Limb (tissue), 2 donors: ENCODE results near the gene SELENOM.

Source experiments
- DNase-seq, 2 donors: peaks; one replicate each; pipeline ENCODE4 v3.0.0-alpha.2; 2016; ENCODE audit errors: extremely low spot score in 2 of 2

The SELENOM gene

DNA sequence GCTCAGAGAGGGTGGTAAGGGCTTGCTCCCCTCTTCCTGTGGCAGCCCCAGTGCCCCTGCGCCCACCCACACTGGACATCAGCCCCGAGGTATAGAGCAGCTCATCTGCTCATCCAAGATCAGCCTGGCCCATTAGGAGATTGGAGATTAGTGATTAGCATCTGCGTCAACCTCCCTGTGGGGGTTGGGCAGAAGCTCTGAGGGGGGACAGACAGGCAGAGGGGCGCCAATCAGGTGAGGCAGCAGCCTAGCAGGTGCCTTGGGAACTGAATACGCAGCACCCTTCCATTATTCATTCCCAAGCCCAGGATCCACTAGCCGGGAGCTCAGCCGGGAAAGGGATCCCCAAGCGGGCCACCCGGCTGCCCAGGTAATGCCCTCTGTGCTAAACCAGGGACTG, 15.2 kb downstream of the SELENOM start:
- no peak for DNase-seq

DNA sequence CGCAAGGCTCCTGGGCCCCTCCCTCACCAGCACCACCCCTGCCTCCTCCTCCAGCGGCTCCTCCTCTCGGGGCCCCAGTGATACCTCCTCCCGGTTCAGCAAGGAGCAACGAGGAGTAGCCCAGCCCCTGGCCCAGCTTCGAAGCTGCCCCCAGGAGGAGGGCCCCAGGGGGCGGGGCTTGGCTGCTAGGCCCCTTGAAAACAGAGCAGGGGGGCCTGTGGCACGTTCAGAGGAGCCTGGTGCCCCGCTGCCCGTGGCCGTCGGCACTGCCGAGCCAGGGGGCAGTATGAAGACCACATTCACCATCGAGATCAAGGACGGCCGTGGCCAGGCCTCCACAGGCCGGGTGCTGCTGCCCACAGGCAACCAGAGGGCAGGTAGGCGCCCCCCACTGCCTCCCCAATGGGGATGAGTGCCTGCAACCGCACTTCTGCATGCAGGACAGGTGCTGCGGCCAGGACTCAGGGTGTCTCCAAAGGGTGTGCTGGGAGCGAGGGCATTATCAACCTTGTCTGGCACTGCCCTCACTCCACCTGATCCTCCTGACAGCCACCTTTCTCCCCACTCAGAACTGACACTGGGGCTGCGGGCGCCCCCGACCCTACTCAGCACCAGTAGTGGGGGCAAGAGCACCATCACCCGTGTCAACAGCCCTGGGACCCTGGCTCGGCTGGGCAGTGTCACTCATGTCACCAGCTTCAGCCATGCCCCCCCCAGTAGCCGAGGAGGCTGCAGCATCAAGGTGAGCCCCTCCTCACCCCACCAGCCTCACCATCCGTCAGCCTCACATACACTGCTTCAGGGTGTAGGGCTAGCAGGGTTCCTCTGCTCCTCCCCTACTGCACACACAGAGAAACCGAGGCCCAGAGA, 16.0 kb downstream of the SELENOM start:
- no peak for DNase-seq

DNA sequence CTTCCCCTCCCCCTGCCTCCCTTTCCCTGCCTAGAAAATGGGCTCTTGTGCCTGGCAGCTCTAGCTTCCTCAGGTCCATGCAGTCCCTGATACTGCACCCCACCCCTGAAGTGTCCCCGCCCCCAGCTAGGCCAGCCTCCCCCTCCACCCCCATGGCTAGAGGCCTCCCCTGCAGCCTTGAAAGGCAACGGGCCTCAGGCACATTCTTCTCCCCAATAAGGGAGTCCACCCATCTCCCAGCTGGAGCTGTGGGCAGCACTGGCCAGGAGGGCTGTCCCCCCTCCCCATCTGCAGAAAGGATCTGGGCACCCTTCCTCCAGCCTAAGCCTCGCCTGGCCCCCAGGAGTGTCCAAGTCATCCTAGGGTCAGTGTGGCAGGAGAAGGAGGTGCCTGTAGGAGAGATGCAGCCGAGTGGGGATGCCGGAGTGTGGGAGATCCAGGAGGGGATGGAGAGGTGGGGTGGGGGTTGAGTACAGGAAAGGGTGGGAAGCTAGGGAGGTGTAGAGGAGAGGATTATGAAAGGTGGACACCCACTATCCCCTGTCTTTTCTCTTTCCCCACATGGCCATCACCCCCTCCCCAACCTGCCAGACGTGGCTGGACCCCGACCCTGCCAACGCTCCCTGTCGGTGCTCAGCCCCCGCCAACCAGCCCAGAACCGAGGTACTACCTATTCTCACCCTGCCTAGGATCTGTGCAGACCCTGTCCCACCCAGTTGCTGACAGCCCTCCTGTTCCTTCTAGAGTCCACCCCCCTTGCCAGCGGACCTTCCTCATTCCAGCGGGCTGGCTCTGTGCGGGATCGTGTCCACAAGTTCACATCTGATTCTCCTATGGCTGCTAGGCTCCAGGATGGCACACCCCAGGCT, 16.9 kb downstream of the SELENOM start:
- DNase-seq, result no peak

DNA sequence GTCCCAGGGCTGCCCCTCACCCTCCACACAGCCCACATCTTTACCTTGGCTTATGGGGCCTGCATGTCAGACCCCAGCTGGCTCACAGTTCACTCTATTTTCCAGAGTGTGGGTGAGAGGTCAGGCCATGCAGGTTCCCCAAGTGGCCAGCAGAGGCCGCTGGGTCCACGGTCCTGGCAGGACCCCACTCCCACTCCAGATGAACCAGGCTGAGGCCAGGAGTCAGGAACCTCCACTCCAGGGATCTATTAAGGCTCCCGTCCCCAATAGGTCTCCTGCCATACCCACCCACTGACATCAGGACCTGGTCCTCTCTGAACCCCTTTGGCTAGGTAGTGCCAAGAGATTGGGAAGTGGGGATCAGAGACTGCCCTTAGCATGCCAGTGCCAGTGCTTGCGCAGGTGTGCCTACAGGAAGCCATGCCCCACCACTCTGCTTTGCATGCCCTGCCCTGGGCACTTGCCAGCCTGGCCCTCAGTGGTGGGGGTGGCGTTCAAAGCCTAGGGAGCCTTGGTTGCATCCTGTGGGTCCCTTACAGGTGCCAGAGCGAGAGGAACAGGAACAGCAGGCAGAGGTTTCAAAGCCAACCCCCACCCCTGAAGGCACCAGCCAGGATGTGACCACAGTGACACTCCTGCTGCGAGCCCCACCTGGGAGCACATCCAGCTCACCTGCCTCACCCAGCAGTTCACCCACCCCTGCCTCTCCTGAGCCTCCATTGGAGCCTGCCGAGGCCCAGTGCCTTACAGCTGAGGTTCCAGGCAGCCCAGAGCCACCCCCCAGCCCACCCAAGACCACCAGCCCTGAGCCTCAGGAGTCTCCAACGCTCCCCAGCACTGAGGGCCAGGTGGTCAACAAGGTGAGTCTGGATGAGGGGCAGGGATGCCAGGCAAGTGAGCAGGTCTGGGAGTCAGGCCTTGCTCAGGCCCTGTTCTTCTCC, 17.9 kb downstream of the SELENOM start:
- no peak for DNase-seq

DNA sequence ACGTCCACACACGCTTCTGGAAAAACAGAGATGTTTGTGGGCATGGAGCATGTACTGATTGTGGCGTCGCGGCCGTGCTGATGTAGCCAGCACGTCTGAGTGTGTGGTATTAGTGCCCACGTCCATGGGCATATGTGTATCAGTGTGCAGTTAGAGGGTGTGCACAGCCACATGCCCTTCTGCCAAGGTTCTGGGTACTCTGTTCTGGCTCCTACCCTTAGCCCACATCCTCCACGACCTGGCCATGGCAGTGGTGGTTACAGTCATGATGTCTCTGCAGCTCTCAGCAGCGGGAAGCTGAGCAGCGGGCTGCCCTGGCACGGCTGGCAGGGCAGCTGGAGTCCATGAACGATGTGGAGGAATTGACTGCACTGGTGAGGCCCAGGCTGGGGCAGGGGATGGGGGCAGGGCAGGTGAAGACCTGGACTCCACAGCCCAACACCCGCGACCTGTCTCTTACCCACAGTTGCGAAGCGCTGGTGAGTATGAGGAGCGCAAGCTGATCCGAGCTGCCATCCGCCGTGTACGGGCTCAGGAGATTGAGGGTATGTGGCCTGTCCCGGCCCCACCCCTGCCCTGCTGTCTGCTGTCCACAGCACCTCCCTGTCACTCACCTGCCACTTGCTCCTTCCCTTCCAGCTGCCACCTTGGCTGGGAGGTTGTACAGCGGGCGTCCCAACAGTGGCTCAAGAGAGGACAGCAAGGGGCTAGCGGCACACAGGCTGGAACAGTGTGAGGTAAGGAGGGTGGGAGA, 19.0 kb downstream of the SELENOM start:
- no peak for DNase-seq

DNA sequence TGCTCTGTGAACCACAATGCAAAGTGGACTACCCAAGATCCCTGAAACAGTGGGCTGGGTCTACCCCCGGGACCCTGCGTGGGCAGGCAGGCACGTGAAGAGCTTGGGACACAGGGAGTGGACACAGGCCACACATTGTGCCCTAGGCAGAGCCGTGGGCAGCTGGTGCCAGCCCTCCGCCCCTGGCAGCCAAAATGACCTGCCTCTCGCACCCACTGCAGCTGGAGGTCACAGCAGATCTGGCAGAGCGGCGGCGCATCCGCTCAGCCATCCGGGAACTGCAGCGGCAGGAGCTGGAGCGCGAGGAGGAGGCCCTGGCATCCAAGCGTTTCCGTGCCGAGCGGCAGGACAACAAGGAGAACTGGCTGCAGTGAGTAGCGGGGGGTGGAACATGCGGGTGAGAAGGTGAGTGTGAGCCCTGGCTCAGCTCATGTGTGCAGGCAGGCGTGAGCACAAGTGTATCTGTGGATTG, 19.6 kb downstream of the SELENOM start:
- DNase-seq, result no peak

DNA sequence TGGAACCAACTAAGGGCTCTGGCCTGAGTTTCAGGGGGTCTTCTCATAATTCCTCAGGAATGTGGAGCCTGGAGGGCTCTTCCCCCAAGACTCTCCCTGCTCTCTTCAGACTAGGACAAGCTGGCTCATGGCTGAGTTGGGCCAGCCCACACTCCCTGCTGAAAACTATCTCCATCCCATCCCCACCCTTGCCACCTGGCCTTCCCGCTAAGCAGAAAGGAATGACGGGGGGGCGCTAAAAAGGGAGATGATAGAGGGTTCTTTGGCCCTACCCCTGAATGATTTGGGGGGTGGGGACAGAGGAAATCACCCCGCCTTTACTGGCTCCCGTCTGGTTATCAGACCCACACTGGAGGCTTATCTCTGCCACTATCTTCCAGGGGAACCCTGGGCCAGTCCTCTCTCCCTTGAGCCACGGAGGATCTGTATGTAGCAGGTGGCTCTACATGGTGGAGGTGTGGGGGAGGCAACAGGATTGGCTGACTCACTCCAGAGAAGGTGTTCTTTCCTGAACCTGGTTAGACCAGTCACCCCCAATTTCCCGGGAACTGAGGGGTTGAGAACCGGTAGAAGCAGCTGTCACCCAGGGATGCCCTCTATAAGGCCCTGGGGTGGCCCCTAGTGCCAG, 20.6 kb downstream of the SELENOM start:
- no peak for DNase-seq

DNA sequence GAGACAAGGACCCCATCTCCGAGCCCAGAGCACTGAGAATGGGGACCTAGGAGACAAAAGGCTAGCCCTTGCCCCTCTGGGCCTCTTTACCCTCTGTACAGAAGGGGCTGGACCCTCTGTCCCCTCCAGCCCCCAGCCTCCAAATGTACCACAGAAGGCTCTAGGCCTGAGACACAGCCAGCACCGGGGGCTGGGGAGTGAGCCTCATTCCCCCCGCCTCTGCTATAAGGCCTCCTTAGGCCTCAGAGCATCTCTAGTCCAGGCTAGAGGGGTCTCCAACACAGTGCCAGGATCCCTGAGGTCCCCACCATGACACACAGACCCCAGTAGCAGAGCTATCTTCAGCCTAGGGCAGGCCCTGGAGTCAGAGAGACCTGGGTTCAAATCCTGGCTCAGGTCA, 21.4 kb downstream of the SELENOM start:
- no peak for DNase-seq

DNA sequence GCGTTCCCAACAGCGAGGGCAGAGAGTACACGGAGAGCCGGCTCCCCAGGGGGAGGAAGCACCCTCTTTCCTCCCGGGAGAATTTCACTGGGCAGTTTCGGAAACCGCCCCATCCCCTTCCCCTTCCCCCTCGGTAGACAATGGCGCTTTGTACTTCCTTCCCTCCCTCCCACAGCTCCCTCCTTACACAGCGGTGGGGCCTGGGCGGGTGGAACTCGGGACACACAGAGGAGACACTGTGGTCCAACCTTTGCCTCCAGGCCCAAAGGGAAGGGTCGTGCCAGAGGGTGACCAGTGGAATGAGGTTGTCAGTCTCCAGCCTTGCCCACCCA, 21.9 kb downstream of the SELENOM start:
- DNase-seq, result no peak

DNA sequence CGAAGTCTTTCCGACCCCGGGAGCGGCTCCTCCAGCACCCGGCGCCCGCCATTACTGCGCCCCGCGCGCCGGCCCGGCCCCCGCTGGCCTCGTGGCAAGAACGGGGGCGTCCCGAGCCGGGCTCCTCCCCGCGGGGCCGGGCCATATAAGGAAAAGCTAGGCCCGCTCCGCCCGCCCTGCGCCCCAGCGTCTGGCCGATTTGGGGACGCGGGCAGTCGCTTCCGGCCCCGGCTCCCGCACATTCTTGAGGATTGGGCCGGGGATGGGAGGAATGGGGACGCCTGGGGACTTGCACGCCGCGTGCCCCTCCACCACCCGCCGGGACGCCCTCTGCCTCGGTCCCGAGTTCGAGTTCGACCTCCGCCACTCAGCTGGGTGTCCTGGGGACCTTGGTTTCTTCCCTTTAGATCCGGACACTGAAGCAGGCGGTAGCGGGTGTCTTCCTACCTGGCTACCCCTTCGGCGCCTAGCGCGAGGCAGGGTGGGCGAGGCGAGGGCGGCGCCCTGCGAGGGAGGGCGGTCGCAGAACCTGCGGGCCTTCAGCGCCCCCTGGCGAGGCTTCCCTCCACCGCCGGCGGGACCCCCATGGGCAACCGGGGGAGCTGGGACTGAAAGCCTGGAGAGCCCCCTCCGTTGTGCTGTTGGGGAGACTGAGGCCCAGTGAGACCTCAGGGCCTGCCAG, 22.4 kb downstream of the SELENOM start:
- DNase-seq, result peak; percentile 85 to 90

DNA sequence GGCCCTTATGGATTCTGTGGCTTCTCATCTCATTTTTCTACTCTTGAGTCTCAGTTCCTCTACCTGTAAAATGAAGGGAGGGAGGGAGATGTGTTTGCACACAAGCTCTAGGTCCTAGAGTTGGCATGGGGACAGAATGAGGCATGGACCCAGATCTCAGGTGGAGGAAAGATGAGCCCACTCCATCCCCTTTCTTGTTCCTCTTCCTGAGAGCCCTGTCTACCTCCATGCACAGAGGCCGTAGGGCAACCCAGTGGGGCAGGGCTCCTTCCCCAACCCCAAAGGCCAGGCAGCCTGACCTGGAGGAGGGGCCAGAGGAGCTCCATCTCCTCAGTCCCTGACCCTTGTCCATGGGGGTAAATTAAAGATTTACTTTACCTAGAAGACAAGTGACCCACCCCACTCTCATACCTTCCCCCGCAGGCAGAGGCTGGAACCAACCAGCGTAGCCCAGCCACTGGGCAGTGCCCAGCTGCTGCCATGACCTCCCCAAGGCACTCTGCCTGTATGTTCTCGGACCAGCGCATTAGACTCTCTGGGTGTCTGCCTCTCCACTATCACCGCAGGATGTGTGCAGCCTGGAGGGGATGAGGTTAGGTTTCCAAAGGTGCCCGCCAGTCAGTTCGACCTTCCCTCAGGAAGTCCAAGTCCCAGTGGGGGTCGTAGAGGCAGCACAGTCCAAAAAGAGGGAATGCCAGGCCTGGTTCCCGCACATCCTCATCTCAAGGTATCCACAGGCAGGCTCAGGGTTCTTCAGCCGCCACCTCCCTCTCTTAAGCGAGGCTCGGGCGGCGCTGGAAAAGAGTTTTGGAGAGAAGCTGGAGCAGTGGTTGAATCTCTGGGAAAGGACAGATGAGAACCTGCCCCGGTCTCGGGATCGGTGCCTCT, 23.2 kb downstream of the SELENOM start:
- DNase-seq, result peak in 1 of 2 donors; percentile 63

DNA sequence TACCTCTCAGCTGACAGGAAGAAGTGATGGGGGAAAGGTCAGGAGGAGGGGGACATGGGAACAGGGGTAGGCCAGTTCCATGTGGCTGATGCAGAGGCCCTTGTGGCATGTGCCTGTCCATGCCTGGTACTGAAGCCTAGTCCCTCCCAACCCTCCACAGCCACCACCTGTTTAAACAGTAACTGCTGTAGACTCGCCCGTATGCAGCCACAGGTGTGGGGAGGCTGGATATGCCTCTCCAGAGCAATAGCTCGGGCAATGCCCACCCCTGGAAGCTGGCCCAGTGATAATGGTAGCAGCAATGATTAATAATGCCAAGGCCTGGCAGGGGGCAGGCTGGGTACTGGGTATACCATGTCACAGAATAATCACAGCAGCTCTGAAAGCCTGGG, 24.0 kb downstream of the SELENOM start:
- no peak for DNase-seq

DNA sequence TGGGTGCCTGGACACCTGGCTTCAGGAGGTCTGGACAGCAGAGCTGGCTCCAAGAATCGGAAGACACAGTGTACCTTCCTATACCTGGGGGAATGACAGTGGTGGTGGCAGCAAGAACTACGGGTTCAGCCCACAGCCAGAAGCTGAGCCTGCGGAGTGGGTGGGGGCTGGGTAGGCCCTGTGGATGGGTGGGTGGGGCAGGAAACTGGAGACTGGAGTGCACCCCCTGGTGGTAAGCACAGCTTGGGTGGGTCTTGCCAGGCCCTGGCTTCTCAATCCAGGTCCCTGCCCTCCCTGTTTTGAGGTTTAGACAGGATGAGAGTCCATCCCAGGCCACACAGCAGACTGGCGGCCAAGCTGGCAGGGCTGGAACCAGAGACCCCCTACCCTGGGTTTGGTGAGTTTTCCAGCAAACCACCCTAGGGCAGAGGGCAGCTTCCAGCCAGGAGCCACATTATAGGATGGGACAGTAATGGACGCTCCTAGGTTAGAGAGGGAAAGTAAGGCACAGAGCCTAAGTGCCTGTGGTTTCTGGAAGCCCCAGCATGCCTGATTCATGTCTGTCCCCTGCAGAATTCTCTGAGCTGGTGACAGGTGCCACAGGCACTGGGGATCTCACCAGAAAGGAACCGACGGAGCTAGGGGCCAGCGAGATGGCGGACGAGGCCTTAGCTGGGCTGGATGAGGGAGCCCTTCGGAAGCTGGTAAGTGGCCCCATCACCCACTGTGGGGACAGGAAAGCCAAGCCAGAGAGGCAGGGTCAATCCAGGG, 24.6 kb downstream of the SELENOM start:
- peak in 1 of 2 donors; percentile 67 for DNase-seq

DNA sequence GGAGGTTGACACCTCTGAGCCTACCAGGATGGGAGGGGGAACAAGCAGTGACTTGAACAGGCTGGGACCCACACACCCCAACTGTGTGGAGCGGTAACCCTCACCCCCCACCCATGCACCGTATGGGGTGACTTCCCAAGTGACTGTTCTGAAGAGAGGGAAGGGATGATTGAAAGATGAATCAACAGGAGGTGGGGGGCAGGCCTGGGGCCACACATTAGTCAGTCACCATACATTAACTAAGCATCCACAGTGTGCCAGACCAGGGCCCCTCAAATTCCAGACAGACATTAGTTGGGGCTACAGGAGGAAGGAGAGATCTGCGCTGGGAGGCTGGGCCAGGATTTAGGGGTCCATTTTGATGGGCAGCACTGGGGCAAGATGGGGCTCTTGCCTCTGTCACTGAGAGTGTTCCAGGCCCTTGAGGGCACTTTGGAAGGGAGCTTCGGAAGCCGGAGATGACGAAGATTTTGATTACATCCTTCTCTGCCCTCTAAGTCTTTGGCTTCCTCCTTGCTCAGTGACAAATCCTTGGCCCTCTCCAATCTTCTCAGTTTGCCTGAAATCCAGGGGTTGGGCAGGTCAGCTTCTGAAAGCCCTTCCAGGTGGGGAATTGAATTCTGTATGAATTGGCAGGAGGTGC, 25.3 kb downstream of the SELENOM start:
- DNase-seq, result no peak

DNA sequence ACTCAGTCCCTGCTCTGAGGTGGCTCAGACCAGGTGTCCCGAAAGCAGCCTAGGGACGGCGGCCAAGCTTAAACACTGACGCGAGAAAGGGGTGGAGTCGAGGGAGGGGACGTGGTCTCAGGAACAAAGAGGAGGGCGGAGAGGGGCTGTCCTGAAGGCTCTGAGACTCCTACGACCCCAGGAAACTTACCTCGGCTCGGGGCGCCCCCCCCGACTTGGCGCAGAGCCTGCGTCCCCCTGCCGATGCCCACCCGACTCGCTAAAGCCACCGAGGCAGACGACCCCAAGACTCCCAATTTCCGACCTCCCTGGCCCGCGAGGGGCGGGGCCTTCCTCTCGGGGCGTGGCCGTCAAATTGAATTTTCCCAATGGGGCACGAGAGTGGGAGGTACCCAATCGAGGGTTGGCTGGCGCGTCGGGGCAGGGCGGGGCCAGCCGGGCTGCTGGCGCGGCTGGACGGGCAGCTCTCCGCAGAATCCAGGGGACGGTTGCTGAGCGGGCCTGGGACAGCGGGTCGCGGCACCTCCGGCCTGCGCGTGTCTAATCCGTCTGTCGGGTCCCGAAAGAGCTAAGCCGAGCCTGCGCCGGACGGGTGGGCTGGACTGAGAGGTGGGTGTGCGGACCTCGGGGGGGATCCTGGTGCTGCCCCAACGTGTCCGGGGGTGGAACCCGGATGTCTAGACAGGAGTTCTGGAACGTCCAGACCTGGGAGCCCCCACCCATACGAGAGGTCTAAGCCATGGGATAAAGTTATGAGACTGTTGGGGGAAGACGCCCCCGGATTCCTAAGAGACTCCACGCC, 26.3 kb downstream of the SELENOM start, which contains the start of gene SMTN:
Gene SMTN (plus strand): TSS at position 471 of the 802 bp plus-strand sequence. CDS start 1,941 bp downstream, outside the sequence.
- peak; percentile 93 to 97 for DNase-seq

DNA sequence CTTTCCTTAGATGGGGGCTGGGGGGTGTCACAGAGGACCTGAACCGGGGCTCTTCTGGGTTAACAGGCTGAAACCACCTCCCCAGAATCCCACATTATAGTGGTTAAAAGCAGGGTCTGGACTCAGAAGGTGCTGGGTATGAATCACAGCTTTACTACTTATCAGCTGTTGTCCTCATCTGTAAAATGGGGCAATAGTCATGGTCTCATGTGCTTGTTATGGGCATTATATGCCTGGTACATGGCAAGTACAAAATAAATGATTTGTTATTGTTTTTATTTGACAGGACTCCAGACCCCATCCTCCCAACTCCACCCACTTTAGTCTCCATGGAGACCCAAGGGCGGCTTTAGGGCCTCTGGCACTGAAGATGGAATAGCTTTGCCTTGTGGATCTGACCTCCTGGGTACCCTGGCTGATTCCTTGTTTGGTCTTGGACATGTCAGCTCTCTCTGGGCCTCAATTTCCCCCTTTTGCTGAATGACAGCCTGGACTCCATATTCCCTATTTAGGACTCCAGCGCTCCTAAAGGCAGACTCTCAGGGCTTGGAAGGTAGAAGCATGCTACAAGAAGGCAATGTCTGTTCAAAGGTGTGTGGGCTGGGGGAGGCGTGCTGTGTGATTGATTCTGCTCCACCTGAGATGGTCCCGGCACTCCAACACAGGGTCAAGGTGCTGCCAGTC, 27.1 kb downstream of the SELENOM start:
- DNase-seq, result no peak
